GM06990 (cell line): ENCODE results near the gene HSDL1.

ENCODE experiments used
- DNase-seq: peaks from one replicate; pipeline ENCODE4 v3.0.0-alpha.2; 2011; ENCODE audit not compliant: insufficient read length; ENCODE audit errors: extremely low read depth
- H3K27me3 ChIP-seq: replicated peaks from 2 replicates; pipeline ENCODE4 v1.6.0; 2011; ENCODE audit warnings: low read length; ENCODE audit not compliant: control insufficient read depth, insufficient read depth
- H3K36me3 ChIP-seq: 2 replicates; pipeline ENCODE4 v1.5.1; 2011; ENCODE audit warnings: low read length; ENCODE audit not compliant: control insufficient read depth, insufficient read depth
- H3K4me3 ChIP-seq: replicated peaks from 2 replicates; pipeline ENCODE4 v1.5.1; 2011; ENCODE audit warnings: low read depth, mild to moderate bottlenecking, control low read depth, low read length
- TF ChIP-seq, protein P1 (sequence below): IDR thresholded peaks from 2 replicates; pipeline ENCODE4 v1.5.1; 2011; ENCODE audit warnings: low read length, control low read depth, mild to moderate bottlenecking, inconsistent platforms; ENCODE audit not compliant: insufficient read depth, poor library complexity, severe bottlenecking

HSDL1 gene

DNA sequence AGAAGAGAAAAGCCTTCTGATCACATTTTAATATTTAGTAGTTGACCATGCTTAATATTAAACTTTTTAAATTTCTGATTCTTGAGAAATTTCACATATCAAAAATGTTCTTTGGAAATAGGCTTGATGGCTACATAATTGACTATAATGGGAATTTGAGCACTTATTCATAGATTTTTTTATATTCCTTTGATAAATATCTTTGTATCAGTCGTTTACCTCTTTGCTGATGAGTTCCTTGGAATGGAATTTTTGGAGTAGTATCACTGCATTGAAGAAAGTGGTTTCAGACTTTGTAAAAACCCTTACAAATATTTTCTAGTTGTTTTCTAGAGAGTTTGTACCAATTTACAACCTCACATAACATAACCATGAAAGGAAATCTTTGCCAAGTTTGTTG is 14.8 kb upstream of the HSDL1 start:
- H3K4me3 ChIP-seq: no peak overlapping the region
- TF ChIP-seq, protein P1, sequence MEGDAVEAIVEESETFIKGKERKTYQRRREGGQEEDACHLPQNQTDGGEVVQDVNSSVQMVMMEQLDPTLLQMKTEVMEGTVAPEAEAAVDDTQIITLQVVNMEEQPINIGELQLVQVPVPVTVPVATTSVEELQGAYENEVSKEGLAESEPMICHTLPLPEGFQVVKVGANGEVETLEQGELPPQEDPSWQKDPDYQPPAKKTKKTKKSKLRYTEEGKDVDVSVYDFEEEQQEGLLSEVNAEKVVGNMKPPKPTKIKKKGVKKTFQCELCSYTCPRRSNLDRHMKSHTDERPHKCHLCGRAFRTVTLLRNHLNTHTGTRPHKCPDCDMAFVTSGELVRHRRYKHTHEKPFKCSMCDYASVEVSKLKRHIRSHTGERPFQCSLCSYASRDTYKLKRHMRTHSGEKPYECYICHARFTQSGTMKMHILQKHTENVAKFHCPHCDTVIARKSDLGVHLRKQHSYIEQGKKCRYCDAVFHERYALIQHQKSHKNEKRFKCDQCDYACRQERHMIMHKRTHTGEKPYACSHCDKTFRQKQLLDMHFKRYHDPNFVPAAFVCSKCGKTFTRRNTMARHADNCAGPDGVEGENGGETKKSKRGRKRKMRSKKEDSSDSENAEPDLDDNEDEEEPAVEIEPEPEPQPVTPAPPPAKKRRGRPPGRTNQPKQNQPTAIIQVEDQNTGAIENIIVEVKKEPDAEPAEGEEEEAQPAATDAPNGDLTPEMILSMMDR: no peak
- H3K27me3 ChIP-seq: no peaks in the 10 kb centered on the region; the same call in none of the 2 replicates
- DNase-seq: no peak
- H3K36me3 ChIP-seq: no peaks in the 10 kb centered on the region

DNA sequence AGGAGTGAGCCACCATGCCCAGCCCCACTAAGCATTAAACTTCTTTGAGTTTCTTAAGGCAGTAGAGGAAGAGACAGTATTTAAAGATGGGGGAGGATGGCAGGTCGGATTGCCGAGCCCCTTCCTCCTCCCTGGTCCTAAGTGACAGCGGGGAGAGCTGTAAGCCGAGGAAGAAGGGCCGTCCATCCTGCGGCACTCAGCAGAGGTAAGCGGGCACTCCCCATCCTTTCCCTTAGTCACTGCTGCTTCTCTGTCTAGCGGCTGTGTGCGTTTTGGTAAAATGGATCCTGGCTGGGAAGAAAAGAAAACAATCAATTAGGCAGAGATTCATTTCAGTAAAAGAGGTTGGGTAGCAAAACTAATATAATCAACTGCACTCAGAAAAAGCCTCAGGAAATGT is 14.0 kb upstream of the HSDL1 start:
- Histone ChIP-seq H3K4me3 (no peak overlapping the region), H3K27me3 (no peaks in the 10 kb centered on the region; the same call in none of the 2 replicates), H3K36me3 (no peaks in the 10 kb centered on the region)
- TF ChIP-seq, protein P1: no peak
- no peak for DNase-seq

DNA sequence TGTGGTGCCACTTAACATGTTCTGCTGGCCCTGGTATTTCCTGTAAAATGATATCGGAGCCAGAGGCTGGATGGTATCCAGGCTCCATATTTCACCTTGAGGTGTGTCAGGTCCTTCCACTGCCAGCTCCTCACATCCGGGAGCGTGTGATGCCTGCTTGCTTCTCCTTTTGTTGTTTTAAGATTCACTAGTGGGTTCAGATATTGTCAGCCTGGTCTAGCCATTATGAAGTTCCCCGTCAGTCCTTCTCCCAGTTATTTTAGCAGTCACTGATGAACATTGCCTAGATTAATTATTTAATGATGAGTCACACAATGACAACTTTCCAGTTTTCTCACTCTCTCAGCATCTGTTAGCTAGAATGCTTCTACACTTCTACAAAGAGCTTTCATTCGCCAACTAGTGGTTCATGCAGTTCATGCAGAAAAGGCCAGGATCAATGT is 11.4 kb upstream of the HSDL1 start:
- DNase-seq: no peak
- Histone ChIP-seq H3K4me3 (no peak overlapping the region), H3K27me3 (no peaks in the 10 kb centered on the region; the same call in none of the 2 replicates), H3K36me3 (no peaks in the 10 kb centered on the region)
- TF ChIP-seq, protein P1: peak; percentile 17

DNA sequence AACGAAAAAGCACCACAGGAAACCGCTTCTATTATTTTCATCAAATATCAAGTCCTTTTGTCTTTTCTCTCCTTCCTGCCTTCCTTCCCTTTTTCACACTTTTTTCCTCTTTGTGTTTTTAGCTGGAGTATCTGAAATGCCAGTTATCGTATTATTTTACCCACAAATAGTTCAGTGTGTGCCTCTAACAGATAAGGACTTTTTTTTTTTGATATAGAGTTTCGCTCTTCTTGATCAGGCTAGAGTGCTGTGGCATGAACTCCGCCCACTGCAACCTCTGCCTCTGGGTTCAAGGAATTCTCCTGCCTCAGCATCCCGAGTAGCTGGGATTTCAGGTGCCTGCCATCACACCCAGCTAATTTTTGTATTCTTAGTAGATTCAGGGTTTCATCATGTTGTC is 10.8 kb upstream of the HSDL1 start:
- Histone ChIP-seq H3K36me3 (no peaks in the 10 kb centered on the region), H3K27me3 (peaks cover 1% of the 10 kb centered on the region), H3K4me3 (no peak overlapping the region)
- no peak for DNase-seq
- TF ChIP-seq, protein P1: no peak

DNA sequence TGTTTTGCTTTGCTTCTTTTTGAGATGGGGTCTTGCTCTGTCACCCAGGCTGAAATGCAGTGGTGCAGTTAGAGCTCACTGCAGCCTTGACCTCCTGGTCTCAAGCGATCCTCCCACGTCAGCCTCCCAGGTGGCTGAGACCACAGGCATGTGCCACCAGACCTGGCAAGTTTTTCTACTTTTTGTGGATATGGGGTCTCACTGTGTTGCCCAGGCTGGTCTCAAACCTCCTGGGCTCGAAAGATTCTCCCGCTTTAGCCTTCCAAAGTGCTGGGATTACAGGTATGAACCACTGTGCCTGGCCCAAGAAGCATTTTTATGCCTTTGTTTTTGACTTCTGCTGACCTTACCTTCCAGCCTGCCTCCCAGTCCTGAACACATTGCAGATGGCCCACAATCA is 10.2 kb upstream of the HSDL1 start:
- Histone ChIP-seq H3K36me3 (no peaks in the 10 kb centered on the region), H3K4me3 (no peak overlapping the region), H3K27me3 (peaks cover 1% of the 10 kb centered on the region)
- TF ChIP-seq, protein P1: no peak
- DNase-seq: no peak

DNA sequence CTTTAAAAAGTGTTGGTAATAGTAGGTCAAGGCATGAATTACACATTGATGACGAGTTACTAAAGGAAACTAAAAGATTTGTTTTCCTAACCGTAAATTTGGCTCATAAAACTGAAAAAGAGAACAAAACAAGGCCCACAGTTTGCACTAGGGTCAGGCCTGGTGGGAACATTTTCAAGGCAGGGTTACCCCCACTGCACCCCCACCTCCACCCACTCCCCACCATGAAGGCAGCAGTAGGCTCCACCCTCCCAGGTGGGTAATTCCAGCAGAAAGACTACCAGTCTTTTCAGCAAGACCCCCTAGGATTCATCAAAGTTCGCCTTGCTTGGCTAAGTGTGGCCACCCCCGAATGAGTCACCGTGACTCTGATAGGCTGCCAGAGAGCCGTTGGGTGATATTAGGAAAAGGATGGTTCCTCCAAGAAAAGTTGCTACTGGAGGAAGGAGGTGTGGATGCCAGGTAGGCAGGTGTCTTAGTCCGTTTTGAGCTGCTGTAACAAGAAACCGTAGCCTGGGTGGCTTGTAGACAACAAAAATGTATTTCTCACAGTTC is 8.8 kb upstream of the HSDL1 start:
- Histone ChIP-seq H3K36me3 (no peaks in the 10 kb centered on the region), H3K27me3 (peaks cover 1% of the 10 kb centered on the region), H3K4me3 (no peak overlapping the region)
- TF ChIP-seq, protein P1: no peak
- no peak for DNase-seq
